ENCODE measurements around the gene SSTR4. TPM values are rescaled to one million over a fixed set of nuclear protein-coding genes. Genes with fewer than 3 reads are reported as not detected.

The SSTR4 gene
- total and polyA plus RNA-seq, 4 donors = not detected

DNA sequence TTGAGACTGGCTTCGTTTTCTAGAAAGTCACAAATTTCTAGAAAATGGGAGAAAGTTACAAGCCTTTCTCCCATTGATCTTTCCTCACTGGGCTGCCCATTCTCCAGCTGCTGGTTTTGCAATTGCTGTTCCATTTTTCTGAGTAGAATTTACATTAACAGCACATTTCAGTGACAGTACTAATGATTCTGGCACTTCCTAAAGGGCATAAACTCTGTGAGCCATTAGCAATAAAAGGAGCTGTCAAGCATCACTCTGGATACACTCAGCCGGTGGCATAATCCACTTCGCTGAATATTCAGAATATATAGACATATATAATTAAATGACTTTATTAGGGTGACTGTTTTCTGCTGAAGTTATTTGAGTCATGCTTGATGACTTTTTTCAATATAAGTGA is 6.7 kb upstream of the SSTR4 start:
- 77% methylated on average over 3 of the region's 3 CpGs for WGBS
- Histone ChIP-seq H3K4me1 (ENCODE audit: control insufficient read depth in 4 of 4, insufficient read depth in 4 of 4, low read length in 3 of 4) (no peaks in the 10 kb centered on the region), H3K36me3 (ENCODE audit: control insufficient read depth in 4 of 4, insufficient read depth in 3 of 4, low read depth in 1 of 4, low read length in 3 of 4) (no peaks in the 10 kb centered on the region), H3K9ac (ENCODE audit: low read depth in 1 of 2, low read length in 2 of 2) (no peak overlapping the region), H3K4me3 (ENCODE audit: low read depth in 1 of 3, low read length in 3 of 3) (no peak overlapping the region), H3K9me3 (ENCODE audit: control insufficient read depth in 4 of 4, low read length in 3 of 4) (no peaks in the 10 kb centered on the region), H3K27ac (ENCODE audit: low read depth in 1 of 2, low read length in 2 of 2) (no peak overlapping the region), H3K27me3 (ENCODE audit: control insufficient read depth in 4 of 4, insufficient read depth in 4 of 4, low read length in 3 of 4) (peaks cover 0 to 2% (median 0%) of the 10 kb centered on the region in 4 donors)
- TF ChIP-seq NR2F2 (IDR thresholded peaks at IDR 0.05) (no peak), GABPA (IDR thresholded peaks at IDR 0.05 in 1 of 2, conservative IDR thresholded peaks at IDR 0.05 in 1 of 2) (no peak), FOXA1 (IDR thresholded peaks at IDR 0.05) (no peak), RAD21 (IDR thresholded peaks at IDR 0.05) (no peak), SP1 (IDR thresholded peaks at IDR 0.05) (no peak), YY1 (IDR thresholded peaks at IDR 0.05) (no peak), RXRA (IDR thresholded peaks at IDR 0.05) (no peak), EGR1 (IDR thresholded peaks at IDR 0.05; ENCODE audit: low read depth in 2 of 2) (no peak), FOXA2 (IDR thresholded peaks at IDR 0.05) (no peak), HNF4A (conservative IDR thresholded peaks at IDR 0.05) (no peak), JUND (IDR thresholded peaks at IDR 0.05) (no peak)
- TF ChIP-seq, protein P1, sequence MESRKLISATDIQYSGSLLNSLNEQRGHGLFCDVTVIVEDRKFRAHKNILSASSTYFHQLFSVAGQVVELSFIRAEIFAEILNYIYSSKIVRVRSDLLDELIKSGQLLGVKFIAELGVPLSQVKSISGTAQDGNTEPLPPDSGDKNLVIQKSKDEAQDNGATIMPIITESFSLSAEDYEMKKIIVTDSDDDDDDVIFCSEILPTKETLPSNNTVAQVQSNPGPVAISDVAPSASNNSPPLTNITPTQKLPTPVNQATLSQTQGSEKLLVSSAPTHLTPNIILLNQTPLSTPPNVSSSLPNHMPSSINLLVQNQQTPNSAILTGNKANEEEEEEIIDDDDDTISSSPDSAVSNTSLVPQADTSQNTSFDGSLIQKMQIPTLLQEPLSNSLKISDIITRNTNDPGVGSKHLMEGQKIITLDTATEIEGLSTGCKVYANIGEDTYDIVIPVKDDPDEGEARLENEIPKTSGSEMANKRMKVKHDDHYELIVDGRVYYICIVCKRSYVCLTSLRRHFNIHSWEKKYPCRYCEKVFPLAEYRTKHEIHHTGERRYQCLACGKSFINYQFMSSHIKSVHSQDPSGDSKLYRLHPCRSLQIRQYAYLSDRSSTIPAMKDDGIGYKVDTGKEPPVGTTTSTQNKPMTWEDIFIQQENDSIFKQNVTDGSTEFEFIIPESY (IDR thresholded peaks at IDR 0.05) = no peak
- TF ChIP-seq, protein P2, sequence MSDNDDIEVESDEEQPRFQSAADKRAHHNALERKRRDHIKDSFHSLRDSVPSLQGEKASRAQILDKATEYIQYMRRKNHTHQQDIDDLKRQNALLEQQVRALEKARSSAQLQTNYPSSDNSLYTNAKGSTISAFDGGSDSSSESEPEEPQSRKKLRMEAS (IDR thresholded peaks at IDR 0.05) = no peak
- TF ChIP-seq, protein P3, sequence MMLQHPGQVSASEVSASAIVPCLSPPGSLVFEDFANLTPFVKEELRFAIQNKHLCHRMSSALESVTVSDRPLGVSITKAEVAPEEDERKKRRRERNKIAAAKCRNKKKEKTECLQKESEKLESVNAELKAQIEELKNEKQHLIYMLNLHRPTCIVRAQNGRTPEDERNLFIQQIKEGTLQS (IDR thresholded peaks at IDR 0.05) = no peak
- TF ChIP-seq, protein P4, sequence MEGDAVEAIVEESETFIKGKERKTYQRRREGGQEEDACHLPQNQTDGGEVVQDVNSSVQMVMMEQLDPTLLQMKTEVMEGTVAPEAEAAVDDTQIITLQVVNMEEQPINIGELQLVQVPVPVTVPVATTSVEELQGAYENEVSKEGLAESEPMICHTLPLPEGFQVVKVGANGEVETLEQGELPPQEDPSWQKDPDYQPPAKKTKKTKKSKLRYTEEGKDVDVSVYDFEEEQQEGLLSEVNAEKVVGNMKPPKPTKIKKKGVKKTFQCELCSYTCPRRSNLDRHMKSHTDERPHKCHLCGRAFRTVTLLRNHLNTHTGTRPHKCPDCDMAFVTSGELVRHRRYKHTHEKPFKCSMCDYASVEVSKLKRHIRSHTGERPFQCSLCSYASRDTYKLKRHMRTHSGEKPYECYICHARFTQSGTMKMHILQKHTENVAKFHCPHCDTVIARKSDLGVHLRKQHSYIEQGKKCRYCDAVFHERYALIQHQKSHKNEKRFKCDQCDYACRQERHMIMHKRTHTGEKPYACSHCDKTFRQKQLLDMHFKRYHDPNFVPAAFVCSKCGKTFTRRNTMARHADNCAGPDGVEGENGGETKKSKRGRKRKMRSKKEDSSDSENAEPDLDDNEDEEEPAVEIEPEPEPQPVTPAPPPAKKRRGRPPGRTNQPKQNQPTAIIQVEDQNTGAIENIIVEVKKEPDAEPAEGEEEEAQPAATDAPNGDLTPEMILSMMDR (IDR thresholded peaks at IDR 0.05; ENCODE audit: low read depth, low read length, missing input control) = no peak
- no peak for DNase-seq (ENCODE audit: low spot score)

DNA sequence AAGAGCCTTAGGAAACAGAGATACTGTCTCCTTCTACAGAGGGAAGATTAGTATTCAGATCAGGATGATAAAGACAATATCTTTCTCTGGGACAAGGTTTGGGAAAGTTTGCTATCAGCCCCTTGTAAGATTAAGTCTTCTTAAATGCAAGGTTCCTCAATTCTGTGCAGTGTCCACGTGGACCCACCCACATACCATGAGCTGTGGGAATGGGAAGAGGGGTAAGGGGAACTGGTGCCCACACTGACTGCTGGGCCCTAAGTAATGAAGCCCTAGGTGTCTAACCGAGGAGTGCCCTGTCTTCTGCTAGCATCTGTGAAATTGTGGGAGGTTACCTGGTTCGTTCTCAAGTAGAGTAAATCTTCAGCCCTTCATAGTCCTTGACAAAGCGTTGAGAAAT is 5.8 kb upstream of the SSTR4 start:
- no peak for TF ChIP-seq RAD21 (IDR thresholded peaks at IDR 0.05)
- TF ChIP-seq RXRA (IDR thresholded peaks at IDR 0.05) = no peak
- TF ChIP-seq, protein P4 (IDR thresholded peaks at IDR 0.05; ENCODE audit: low read depth, low read length, missing input control) = no peak
- TF ChIP-seq FOXA1 (IDR thresholded peaks at IDR 0.05) = no peak
- no peak for TF ChIP-seq FOXA2 (IDR thresholded peaks at IDR 0.05)
- TF ChIP-seq YY1 (IDR thresholded peaks at IDR 0.05) = no peak
- TF ChIP-seq, protein P2 (IDR thresholded peaks at IDR 0.05) = no peak
- no peak for TF ChIP-seq NR2F2 (IDR thresholded peaks at IDR 0.05)
- TF ChIP-seq, protein P5, sequence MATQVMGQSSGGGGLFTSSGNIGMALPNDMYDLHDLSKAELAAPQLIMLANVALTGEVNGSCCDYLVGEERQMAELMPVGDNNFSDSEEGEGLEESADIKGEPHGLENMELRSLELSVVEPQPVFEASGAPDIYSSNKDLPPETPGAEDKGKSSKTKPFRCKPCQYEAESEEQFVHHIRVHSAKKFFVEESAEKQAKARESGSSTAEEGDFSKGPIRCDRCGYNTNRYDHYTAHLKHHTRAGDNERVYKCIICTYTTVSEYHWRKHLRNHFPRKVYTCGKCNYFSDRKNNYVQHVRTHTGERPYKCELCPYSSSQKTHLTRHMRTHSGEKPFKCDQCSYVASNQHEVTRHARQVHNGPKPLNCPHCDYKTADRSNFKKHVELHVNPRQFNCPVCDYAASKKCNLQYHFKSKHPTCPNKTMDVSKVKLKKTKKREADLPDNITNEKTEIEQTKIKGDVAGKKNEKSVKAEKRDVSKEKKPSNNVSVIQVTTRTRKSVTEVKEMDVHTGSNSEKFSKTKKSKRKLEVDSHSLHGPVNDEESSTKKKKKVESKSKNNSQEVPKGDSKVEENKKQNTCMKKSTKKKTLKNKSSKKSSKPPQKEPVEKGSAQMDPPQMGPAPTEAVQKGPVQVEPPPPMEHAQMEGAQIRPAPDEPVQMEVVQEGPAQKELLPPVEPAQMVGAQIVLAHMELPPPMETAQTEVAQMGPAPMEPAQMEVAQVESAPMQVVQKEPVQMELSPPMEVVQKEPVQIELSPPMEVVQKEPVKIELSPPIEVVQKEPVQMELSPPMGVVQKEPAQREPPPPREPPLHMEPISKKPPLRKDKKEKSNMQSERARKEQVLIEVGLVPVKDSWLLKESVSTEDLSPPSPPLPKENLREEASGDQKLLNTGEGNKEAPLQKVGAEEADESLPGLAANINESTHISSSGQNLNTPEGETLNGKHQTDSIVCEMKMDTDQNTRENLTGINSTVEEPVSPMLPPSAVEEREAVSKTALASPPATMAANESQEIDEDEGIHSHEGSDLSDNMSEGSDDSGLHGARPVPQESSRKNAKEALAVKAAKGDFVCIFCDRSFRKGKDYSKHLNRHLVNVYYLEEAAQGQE (IDR thresholded peaks at IDR 0.05) = no peak
- TF ChIP-seq HNF4G (IDR thresholded peaks at IDR 0.05) = no peak
- TF ChIP-seq JUND (IDR thresholded peaks at IDR 0.05) = no peak
- 58% methylated on average over 4 of the region's 4 CpGs for WGBS
- Histone ChIP-seq H3K27ac (ENCODE audit: low read depth in 1 of 2, low read length in 2 of 2) (no peak overlapping the region), H3K9ac (ENCODE audit: low read depth in 1 of 2, low read length in 2 of 2) (no peak overlapping the region), H3K27me3 (ENCODE audit: control insufficient read depth in 4 of 4, insufficient read depth in 4 of 4, low read length in 3 of 4) (peaks cover 0 to 2% (median 0%) of the 10 kb centered on the region in 4 donors), H3K9me3 (ENCODE audit: control insufficient read depth in 4 of 4, low read length in 3 of 4) (no peaks in the 10 kb centered on the region), H3K4me3 (ENCODE audit: low read depth in 1 of 3, low read length in 3 of 3) (no peak overlapping the region), H3K4me1 (ENCODE audit: control insufficient read depth in 4 of 4, insufficient read depth in 4 of 4, low read length in 3 of 4) (no peaks in the 10 kb centered on the region), H3K36me3 (ENCODE audit: control insufficient read depth in 4 of 4, insufficient read depth in 3 of 4, low read depth in 1 of 4, low read length in 3 of 4) (no peaks in the 10 kb centered on the region)
- DNase-seq (ENCODE audit: low spot score) = no peak

All from liver (tissue), 9 donors.